ENCODE data around the gene SPATA6.

The SPATA6 gene

GRCh38 chr1:48251821-48252220 is 220.2 kb downstream of the SPATA6 start:
- DNase-seq (ENCODE audit: low spot score): no peak

GRCh38 chr1:48251323-48251722 is 220.7 kb downstream of the SPATA6 start:
- DNase-seq (ENCODE audit: low spot score): no peak

GRCh38 chr1:48250572-48250971 is 221.4 kb downstream of the SPATA6 start:
- peak; percentile 37 for DNase-seq (ENCODE audit: low spot score)

DNA sequence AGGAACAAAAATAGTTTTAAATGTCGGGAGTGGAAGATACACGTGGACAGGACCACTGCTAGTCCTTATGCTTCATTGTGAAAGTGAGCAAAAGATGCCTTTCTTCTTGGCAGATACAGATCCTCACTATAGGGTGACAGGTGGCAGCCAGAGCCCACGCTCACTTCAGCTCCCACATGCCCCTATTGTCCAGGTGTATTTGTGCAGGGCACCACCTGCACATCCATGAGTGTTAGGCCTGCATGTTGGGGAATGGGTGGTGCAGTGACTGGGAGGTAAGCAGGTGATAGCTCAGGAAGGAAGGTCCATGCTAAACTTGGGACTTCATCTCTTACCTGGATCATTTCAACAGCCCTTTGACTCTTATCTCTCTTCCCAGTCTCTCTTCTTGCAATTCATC is 222.1 kb downstream of the SPATA6 start:
- no peak for DNase-seq (ENCODE audit: low spot score)

GRCh38 chr1:48248356-48248755 is 223.6 kb downstream of the SPATA6 start:
- no peak for DNase-seq (ENCODE audit: low spot score)

DNA sequence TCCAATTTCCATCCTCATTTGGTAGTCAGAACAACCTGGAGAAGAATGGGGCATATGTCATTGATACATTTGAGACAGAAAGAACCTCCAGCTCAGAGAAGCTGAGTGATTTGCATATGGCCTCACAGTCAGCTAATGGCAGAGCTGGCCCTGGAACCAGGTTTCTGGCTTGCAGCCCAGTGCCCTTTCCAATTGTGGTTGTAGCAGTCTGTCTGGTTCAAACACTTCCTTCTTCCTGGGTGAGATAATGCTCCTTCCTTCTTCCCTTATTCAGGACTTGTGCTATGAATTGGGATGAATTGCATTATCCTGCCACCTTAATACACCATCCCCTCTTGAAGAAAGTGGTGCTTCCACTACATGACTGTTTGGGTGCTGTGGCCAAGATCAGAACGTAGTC is 225.3 kb downstream of the SPATA6 start:
- DNase-seq (ENCODE audit: low spot score): no peak
